Panc1 (cell line): ENCODE results near the gene EIF4G3. TPM values are rescaled to one million over a fixed set of nuclear protein-coding genes. Genes with fewer than 3 reads are reported as not detected.

Source experiments
- ATAC-seq: fragments of 200-7000 bp; cut with Tn5 transposase; 2 replicates; pipeline ENCODE4 v1.9.1; 2020; ENCODE audit warnings: mild to moderate bottlenecking, moderate library complexity
- BruUV-seq: library from RNA; stranded (reverse); fragments of 400-500 nt; replicated peaks from 2 replicates; lab custom pipeline; 2021; lab: Mats Ljungman, UMichigan
- CTCF ChIA-PET: fragments of 300-600 bp; sonication (Branson Sonifier 250); formaldehyde crosslinking; loops from one replicate; lab custom pipeline; 2022; ENCODE audit warnings: antibody characterized with exemption; lab: Charles Lee
- POLR2A ChIA-PET: fragments of 300-600 bp; sonication (Branson Sonifier 250); formaldehyde crosslinking; loops from one replicate; lab custom pipeline; 2022; ENCODE audit warnings: antibody characterized with exemption; lab: Charles Lee
- DNase-seq: peaks from one replicate; pipeline ENCODE4 v3.0.0-alpha.2; 2010; ENCODE audit warnings: low read depth, low spot score
- H3K27ac ChIP-seq: 2 replicates; pipeline ENCODE4 v1.5.1; 2011; ENCODE audit warnings: mild to moderate bottlenecking, low read length, inconsistent platforms
- H3K27me3 ChIP-seq: fragments of 200-500 bp; sonication (Bioruptor generic); 2 replicates; pipeline ENCODE4 v1.6.0; 2014; ENCODE audit warnings: low read length, inconsistent platforms; ENCODE audit not compliant: control insufficient read depth, insufficient read depth
- H3K36me3 ChIP-seq: fragments of 200-500 bp; sonication (Bioruptor generic); 2 replicates; pipeline ENCODE4 v1.5.1; 2014; ENCODE audit warnings: inconsistent platforms, mild to moderate bottlenecking, low read length, moderate library complexity; ENCODE audit not compliant: control insufficient read depth, insufficient read depth
- H3K4me1 ChIP-seq: 2 replicates; pipeline ENCODE4 v1.5.1; 2011; ENCODE audit warnings: inconsistent platforms, mild to moderate bottlenecking, low read length, moderate library complexity; ENCODE audit not compliant: control insufficient read depth, insufficient read depth
- H3K4me3 ChIP-seq, 2 experiments: 2 replicates each; pipeline ENCODE4 v1.5.1; 2011 to 2012; ENCODE audit warnings: low read depth in 2 of 2, low read length in 2 of 2, mild to moderate bottlenecking in 2 of 2, inconsistent platforms in 1 of 2, moderate library complexity in 1 of 2
- H3K9me3 ChIP-seq: fragments of 200-500 bp; sonication (Bioruptor generic); 2 replicates; pipeline ENCODE4 v1.5.1; 2014; ENCODE audit warnings: low read depth, mild to moderate bottlenecking, inconsistent platforms, low read length, moderate library complexity; ENCODE audit not compliant: control insufficient read depth, insufficient read depth
- CTCF ChIP-seq: fragments of 450-650 bp; IDR thresholded peaks from 2 replicates; pipeline ENCODE4 v1.5.1; 2017; ENCODE audit warnings: mild to moderate bottlenecking
- POLR2AphosphoS5 ChIP-seq: IDR thresholded peaks from 2 replicates; pipeline ENCODE4 v1.6.1; 2012; ENCODE audit warnings: mild to moderate bottlenecking, low read depth, low read length, moderate library complexity
- SIN3A ChIP-seq: IDR thresholded peaks from 2 replicates; pipeline ENCODE4 v1.6.1; 2012; ENCODE audit warnings: low read depth, mild to moderate bottlenecking, low read length, moderate library complexity, borderline replicate concordance; ENCODE audit not compliant: insufficient read depth
- TCF7L2 ChIP-seq: IDR thresholded peaks from 2 replicates; pipeline ENCODE4 v1.6.1; 2011; ENCODE audit warnings: mild to moderate bottlenecking, low read depth, low read length, inconsistent platforms
- in situ Hi-C: cut with HindIII; loops from 2 replicates; pipeline ENCODE4 v1.10.0; 2016; ENCODE audit warnings: low sequenced_read_pairs, low pct_unique_long_range_greater_than_20kb
- intact Hi-C: fragments of 100-400 bp; cut with micrococcal nuclease; formaldehyde crosslinking; loops from one replicate; pipeline ENCODE4 v1.10.0; 2022; ENCODE audit not compliant: unreplicated experiment
- total RNA-seq: library from RNA; stranded (reverse); gene quantifications from one replicate; pipeline ENCODE4 v1.2.1, GENCODE V29; 2021; ENCODE audit not compliant: unreplicated experiment
- TF ChIP-seq, protein P1 (sequence below), 2 experiments: IDR thresholded peaks; 2 replicates each; pipeline ENCODE4 v1.6.1; 2011 to 2012; ENCODE audit warnings: low read depth in 2 of 2, control low read depth in 1 of 2, low read length in 1 of 2, mild to moderate bottlenecking in 1 of 2, moderate library complexity in 1 of 2; ENCODE audit not compliant: insufficient read depth in 1 of 2

Gene EIF4G3
- total RNA-seq, 1 experiment from 2014 or later = 78.6 TPM

GRCh38 chr1:20988943-20989342 is 187.8 kb downstream of the EIF4G3 start:
- CTCF ChIA-PET = no interaction called here
- TF ChIP-seq, protein P1, sequence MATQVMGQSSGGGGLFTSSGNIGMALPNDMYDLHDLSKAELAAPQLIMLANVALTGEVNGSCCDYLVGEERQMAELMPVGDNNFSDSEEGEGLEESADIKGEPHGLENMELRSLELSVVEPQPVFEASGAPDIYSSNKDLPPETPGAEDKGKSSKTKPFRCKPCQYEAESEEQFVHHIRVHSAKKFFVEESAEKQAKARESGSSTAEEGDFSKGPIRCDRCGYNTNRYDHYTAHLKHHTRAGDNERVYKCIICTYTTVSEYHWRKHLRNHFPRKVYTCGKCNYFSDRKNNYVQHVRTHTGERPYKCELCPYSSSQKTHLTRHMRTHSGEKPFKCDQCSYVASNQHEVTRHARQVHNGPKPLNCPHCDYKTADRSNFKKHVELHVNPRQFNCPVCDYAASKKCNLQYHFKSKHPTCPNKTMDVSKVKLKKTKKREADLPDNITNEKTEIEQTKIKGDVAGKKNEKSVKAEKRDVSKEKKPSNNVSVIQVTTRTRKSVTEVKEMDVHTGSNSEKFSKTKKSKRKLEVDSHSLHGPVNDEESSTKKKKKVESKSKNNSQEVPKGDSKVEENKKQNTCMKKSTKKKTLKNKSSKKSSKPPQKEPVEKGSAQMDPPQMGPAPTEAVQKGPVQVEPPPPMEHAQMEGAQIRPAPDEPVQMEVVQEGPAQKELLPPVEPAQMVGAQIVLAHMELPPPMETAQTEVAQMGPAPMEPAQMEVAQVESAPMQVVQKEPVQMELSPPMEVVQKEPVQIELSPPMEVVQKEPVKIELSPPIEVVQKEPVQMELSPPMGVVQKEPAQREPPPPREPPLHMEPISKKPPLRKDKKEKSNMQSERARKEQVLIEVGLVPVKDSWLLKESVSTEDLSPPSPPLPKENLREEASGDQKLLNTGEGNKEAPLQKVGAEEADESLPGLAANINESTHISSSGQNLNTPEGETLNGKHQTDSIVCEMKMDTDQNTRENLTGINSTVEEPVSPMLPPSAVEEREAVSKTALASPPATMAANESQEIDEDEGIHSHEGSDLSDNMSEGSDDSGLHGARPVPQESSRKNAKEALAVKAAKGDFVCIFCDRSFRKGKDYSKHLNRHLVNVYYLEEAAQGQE (IDR thresholded peaks at IDR 0.05; ENCODE audit: insufficient read depth in 1 of 2, low read depth in 2 of 2, low read length in 1 of 2) = no peak
- no peak for TF ChIP-seq SIN3A
- no peak for TF ChIP-seq POLR2AphosphoS5
- no peak for TF ChIP-seq CTCF
- no peak for TF ChIP-seq TCF7L2
- Histone ChIP-seq H3K9me3 (no peaks in the 10 kb centered on the region), H3K27ac (no peak overlapping the region), H3K36me3 (no peaks in the 10 kb centered on the region), H3K4me3 (no peak overlapping the region), H3K4me1 (peaks cover 12% of the 10 kb centered on the region; the same call in 1 of the 2 replicates), H3K27me3 (no peaks in the 10 kb centered on the region)
- POLR2A ChIA-PET = no interaction called here
- intact Hi-C loops = loop anchor here (10.0 kb wide), 1 partner anchor 206 kb away; no protein-coding TSS in a partner anchor
- ATAC-seq (no peak), DNase-seq (no peak)
- no TSS peak for BruUV-seq
- in situ Hi-C loops = no loop called here

GRCh38 chr1:20987831-20988825 is 188.6 kb downstream of the EIF4G3 start:
- CTCF ChIA-PET = no interaction called here
- no TSS peak for BruUV-seq
- no peak overlapping the region for H3K4me3 ChIP-seq
- no peaks in the 10 kb centered on the region for H3K36me3 ChIP-seq
- intact Hi-C loops (loop anchor here (10.0 kb wide), 1 partner anchor 207 kb away; no protein-coding TSS in a partner anchor), in situ Hi-C loops (no loop called here)
- POLR2A ChIA-PET = no interaction called here
- no peaks in the 10 kb centered on the region for H3K9me3 ChIP-seq
- peaks cover 19% of the 10 kb centered on the region for H3K4me1 ChIP-seq
- no peaks in the 10 kb centered on the region for H3K27me3 ChIP-seq
- TF ChIP-seq SIN3A (no peak), TCF7L2 (no peak), CTCF (no peak), POLR2AphosphoS5 (no peak)
- TF ChIP-seq, protein P1 (IDR thresholded peaks at IDR 0.05; ENCODE audit: insufficient read depth in 1 of 2, low read depth in 2 of 2, low read length in 1 of 2) = no peak
- no peak for DNase-seq
- no peak for ATAC-seq
- H3K27ac ChIP-seq = no peak overlapping the region
